Measurements from ENCODE around the gene DGCR2. TPM values are rescaled to one million over a fixed set of nuclear protein-coding genes. Genes with fewer than 3 reads are reported as not detected.

Gene DGCR2
- polyA plus RNA-seq, 1 donor (not counting 4 experiments of a cell fraction or from before 2014, with no cell fraction given) = 23.2 TPM

DNA sequence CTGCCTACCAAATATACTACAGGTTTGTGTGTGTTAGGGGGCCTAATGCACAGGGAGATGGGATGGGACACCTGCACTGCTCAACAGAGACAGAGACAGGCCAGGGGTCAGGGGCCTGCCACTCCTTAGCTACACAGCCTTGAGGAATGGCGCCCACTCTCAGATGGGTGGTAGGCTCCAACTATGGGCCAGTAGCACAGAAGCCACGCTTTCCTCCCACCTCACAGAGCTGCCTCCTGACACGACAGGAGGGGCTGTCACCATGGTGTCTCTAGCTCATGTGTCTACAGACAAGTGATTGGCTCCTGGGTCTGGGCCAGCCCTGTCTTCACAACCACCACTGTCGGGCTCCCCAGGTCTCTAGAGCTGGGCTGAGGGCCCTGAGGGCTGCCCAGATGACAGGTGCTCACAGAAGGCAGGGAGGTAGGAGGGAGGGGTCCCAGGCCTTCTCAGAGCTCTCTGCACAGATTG is 81.8 kb downstream of the DGCR2 start:
- DNase-seq (ENCODE audit: low read depth, low spot score) = no peak
- dilution Hi-C loops (cut with MboI; ENCODE audit: extremely low pct_ligation_motif_present, low sequenced_read_pairs) = no loop called here
- Histone ChIP-seq H3K4me2 (ENCODE audit: control insufficient read depth, extremely low read depth, insufficient read depth, low read depth, low read length) (no peak overlapping the region), H3K79me2 (ENCODE audit: control insufficient read depth, insufficient read depth, low read length) (no peaks in the 10 kb centered on the region), H3K9ac (ENCODE audit: control insufficient read depth, extremely low read depth, insufficient read depth, low read length) (no peak overlapping the region), H3K27me3 (ENCODE audit: control insufficient read depth, extremely low read depth, insufficient read depth, low read length) (no peaks in the 10 kb centered on the region), H4K20me1 (ENCODE audit: control insufficient read depth, extremely low read depth, insufficient read depth, low read length) (peaks cover 11% of the 10 kb centered on the region), H3K4me1 (ENCODE audit: control insufficient read depth, extremely low read depth, insufficient read depth, low read length) (no peaks in the 10 kb centered on the region), H3K27ac (ENCODE audit: control insufficient read depth, insufficient read depth, low read length) (no peak overlapping the region), H2AFZ (ENCODE audit: control insufficient read depth, low read length) (no peak overlapping the region), H3K36me3 (ENCODE audit: control insufficient read depth in 2 of 2, extremely low read depth in 1 of 2, insufficient read depth in 2 of 2, low read length in 2 of 2) (peaks cover 6 to 37% of the 10 kb centered on the region in 2 experiments), H3K4me3 (ENCODE audit: control insufficient read depth in 2 of 3, extremely low read depth in 1 of 3, insufficient read depth in 2 of 3, low read depth in 1 of 3, low read length in 3 of 3) (no peak overlapping the region), H3K9me1 (ENCODE audit: control insufficient read depth, extremely low read depth, insufficient read depth, low read length) (no peaks in the 10 kb centered on the region), H3K9me3 (ENCODE audit: control insufficient read depth, low read depth, low read length) (no peaks in the 10 kb centered on the region)
- FAIRE-seq = no peak
- no peak for TF ChIP-seq EZH2 (IDR thresholded peaks at IDR 0.05; ENCODE audit: low read length)
- TF ChIP-seq, protein P1, sequence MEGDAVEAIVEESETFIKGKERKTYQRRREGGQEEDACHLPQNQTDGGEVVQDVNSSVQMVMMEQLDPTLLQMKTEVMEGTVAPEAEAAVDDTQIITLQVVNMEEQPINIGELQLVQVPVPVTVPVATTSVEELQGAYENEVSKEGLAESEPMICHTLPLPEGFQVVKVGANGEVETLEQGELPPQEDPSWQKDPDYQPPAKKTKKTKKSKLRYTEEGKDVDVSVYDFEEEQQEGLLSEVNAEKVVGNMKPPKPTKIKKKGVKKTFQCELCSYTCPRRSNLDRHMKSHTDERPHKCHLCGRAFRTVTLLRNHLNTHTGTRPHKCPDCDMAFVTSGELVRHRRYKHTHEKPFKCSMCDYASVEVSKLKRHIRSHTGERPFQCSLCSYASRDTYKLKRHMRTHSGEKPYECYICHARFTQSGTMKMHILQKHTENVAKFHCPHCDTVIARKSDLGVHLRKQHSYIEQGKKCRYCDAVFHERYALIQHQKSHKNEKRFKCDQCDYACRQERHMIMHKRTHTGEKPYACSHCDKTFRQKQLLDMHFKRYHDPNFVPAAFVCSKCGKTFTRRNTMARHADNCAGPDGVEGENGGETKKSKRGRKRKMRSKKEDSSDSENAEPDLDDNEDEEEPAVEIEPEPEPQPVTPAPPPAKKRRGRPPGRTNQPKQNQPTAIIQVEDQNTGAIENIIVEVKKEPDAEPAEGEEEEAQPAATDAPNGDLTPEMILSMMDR (optimal IDR thresholded peaks at IDR 0.05 in 1 of 3, IDR thresholded peaks at IDR 0.05 in 1 of 3, conservative IDR thresholded peaks at IDR 0.05 in 1 of 3; ENCODE audit: extremely low read depth in 1 of 3, insufficient read depth in 2 of 3, low read length in 3 of 3) = no peak

DNA sequence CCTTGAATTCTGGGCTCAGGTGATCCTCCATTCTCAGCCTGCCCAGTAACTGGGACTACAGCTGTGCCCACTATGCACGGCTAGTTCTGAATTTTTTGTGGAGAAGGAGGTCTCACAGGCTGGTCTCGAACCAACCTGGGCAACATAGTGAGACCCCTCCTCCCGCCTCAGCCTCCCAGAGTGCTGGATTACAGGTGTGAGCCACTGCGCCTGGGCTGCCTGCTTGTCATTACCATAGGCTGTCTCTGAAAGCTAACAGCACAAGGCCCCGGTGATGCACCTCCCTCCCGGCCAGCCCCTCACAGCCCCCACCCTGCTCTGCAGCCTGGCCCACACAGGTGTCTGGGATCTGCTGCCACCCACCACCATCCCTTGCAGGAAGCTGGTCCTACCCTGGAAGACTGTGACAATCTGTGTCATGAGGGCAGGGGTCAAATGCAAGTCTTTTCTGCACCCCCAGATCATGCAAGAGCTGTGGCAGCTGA is 82.4 kb downstream of the DGCR2 start:
- H2AFZ ChIP-seq (ENCODE audit: control insufficient read depth, low read length) = no peak overlapping the region
- no peaks in the 10 kb centered on the region for H3K9me3 ChIP-seq (ENCODE audit: control insufficient read depth, low read depth, low read length)
- no peaks in the 10 kb centered on the region for H3K27me3 ChIP-seq (ENCODE audit: control insufficient read depth, extremely low read depth, insufficient read depth, low read length)
- FAIRE-seq (no peak), DNase-seq (ENCODE audit: low read depth, low spot score) (no peak)
- peaks cover 6 to 33% of the 10 kb centered on the region in 2 experiments for H3K36me3 ChIP-seq (ENCODE audit: control insufficient read depth in 2 of 2, extremely low read depth in 1 of 2, insufficient read depth in 2 of 2, low read length in 2 of 2)
- H3K27ac ChIP-seq (ENCODE audit: control insufficient read depth, insufficient read depth, low read length) = no peak overlapping the region
- no peak for TF ChIP-seq EZH2 (IDR thresholded peaks at IDR 0.05; ENCODE audit: low read length)
- no peak overlapping the region for H3K4me3 ChIP-seq (ENCODE audit: control insufficient read depth in 2 of 3, extremely low read depth in 1 of 3, insufficient read depth in 2 of 3, low read depth in 1 of 3, low read length in 3 of 3)
- dilution Hi-C loops (cut with MboI; ENCODE audit: extremely low pct_ligation_motif_present, low sequenced_read_pairs) = no loop called here
- peaks cover 11% of the 10 kb centered on the region for H4K20me1 ChIP-seq (ENCODE audit: control insufficient read depth, extremely low read depth, insufficient read depth, low read length)
- no peaks in the 10 kb centered on the region for H3K4me1 ChIP-seq (ENCODE audit: control insufficient read depth, extremely low read depth, insufficient read depth, low read length)
- no peak overlapping the region for H3K4me2 ChIP-seq (ENCODE audit: control insufficient read depth, extremely low read depth, insufficient read depth, low read depth, low read length)
- H3K79me2 ChIP-seq (ENCODE audit: control insufficient read depth, insufficient read depth, low read length) = no peaks in the 10 kb centered on the region
- no peak overlapping the region for H3K9ac ChIP-seq (ENCODE audit: control insufficient read depth, extremely low read depth, insufficient read depth, low read length)
- H3K9me1 ChIP-seq (ENCODE audit: control insufficient read depth, extremely low read depth, insufficient read depth, low read length) = no peaks in the 10 kb centered on the region

DNA sequence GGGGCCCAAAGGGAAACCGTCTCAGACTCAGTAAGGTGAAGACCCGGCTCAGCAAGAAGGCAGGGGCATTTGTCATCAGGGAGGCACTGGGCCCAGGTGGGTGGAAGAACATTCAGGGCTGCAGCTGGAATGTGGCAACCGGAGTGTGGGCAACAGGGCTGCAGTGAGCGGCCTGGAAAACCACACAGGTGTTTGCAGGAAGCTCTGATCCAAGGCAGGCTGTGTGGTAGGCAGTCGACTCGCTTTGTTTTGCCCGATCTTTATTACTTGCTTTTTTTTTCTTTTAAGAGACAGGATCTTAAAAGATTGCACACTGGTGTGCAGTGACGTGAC is 82.8 kb downstream of the DGCR2 start:
- Histone ChIP-seq H3K4me3 (ENCODE audit: control insufficient read depth in 2 of 3, extremely low read depth in 1 of 3, insufficient read depth in 2 of 3, low read depth in 1 of 3, low read length in 3 of 3) (no peak overlapping the region), H3K4me1 (ENCODE audit: control insufficient read depth, extremely low read depth, insufficient read depth, low read length) (no peaks in the 10 kb centered on the region), H3K79me2 (ENCODE audit: control insufficient read depth, insufficient read depth, low read length) (no peaks in the 10 kb centered on the region), H3K9ac (ENCODE audit: control insufficient read depth, extremely low read depth, insufficient read depth, low read length) (no peak overlapping the region), H3K9me3 (ENCODE audit: control insufficient read depth, low read depth, low read length) (no peaks in the 10 kb centered on the region), H3K36me3 (ENCODE audit: control insufficient read depth in 2 of 2, extremely low read depth in 1 of 2, insufficient read depth in 2 of 2, low read length in 2 of 2) (peaks cover 6 to 32% of the 10 kb centered on the region in 2 experiments), H3K27me3 (ENCODE audit: control insufficient read depth, extremely low read depth, insufficient read depth, low read length) (no peaks in the 10 kb centered on the region), H4K20me1 (ENCODE audit: control insufficient read depth, extremely low read depth, insufficient read depth, low read length) (peaks cover 11% of the 10 kb centered on the region), H2AFZ (ENCODE audit: control insufficient read depth, low read length) (no peak overlapping the region), H3K4me2 (ENCODE audit: control insufficient read depth, extremely low read depth, insufficient read depth, low read depth, low read length) (no peak overlapping the region), H3K9me1 (ENCODE audit: control insufficient read depth, extremely low read depth, insufficient read depth, low read length) (no peaks in the 10 kb centered on the region), H3K27ac (ENCODE audit: control insufficient read depth, insufficient read depth, low read length) (no peak overlapping the region)
- dilution Hi-C loops (cut with MboI; ENCODE audit: extremely low pct_ligation_motif_present, low sequenced_read_pairs) = no loop called here
- FAIRE-seq = no peak
- no peak for DNase-seq (ENCODE audit: low read depth, low spot score)
- TF ChIP-seq, protein P1 (optimal IDR thresholded peaks at IDR 0.05 in 1 of 3, IDR thresholded peaks at IDR 0.05 in 1 of 3, conservative IDR thresholded peaks at IDR 0.05 in 1 of 3; ENCODE audit: extremely low read depth in 1 of 3, insufficient read depth in 2 of 3, low read length in 3 of 3) = no peak
- no peak for TF ChIP-seq EZH2 (IDR thresholded peaks at IDR 0.05; ENCODE audit: low read length)
